H1 (cell line): ENCODE results near the gene P2RX7. TPM values are rescaled to one million over a fixed set of nuclear protein-coding genes. Genes with fewer than 3 reads are reported as not detected.
"Not testable (repeated sequence)": the region's sequence is repeated elsewhere in the genome, so short reads cannot be mapped to it uniquely, and the experiment has no call there.

Experiments used
- CTCF ChIA-PET: fragments of 300-600 bp; sonication (Branson Sonifier 250); formaldehyde crosslinking; loops from one replicate; lab custom pipeline; 2021; ENCODE audit not compliant: partially characterized antibody; lab: Charles Lee
- POLR2A ChIA-PET: fragments of 300-600 bp; sonication (Branson Sonifier 250); formaldehyde crosslinking; loops from one replicate; lab custom pipeline; 2021; ENCODE audit warnings: inconsistent platforms; ENCODE audit not compliant: partially characterized antibody; lab: Charles Lee
- DNase-seq, 2 experiments: peaks; one replicate each; pipeline versions ENCODE4 v3.0.0 to v3.0.0-alpha.2; 2010 to 2022; ENCODE audit warnings: low spot score in 2 of 2, low read depth in 1 of 2, mixed read lengths in 1 of 2
- FAIRE-seq: peaks from 2 replicates; lab custom pipeline; 2011; peaks lifted over from hg19 to GRCh38; lab: Jason Lieb, UNC
- H2AFZ ChIP-seq: 2 replicates; pipeline ENCODE4 v1.8.1; 2012; ENCODE audit warnings: low read length, inconsistent platforms
- H2AK5ac ChIP-seq: 2 replicates; pipeline ENCODE4 v1.6.1; 2013; ENCODE audit warnings: low read depth, low read length
- H2BK120ac ChIP-seq: replicated peaks from 2 replicates; pipeline ENCODE3; 2013; ENCODE audit warnings: low read depth, low read length, inconsistent platforms
- H2BK12ac ChIP-seq: 2 replicates; pipeline ENCODE4 v1.6.1; 2013; ENCODE audit warnings: low read depth, low read length
- H2BK15ac ChIP-seq: 2 replicates; pipeline ENCODE4 v1.6.1; 2013; ENCODE audit warnings: low read length
- H2BK20ac ChIP-seq: 2 replicates; pipeline ENCODE4 v1.6.1; 2013; ENCODE audit warnings: low read length
- H2BK5ac ChIP-seq: 2 replicates; pipeline ENCODE4 v1.6.1; 2013; ENCODE audit warnings: low read depth, low read length
- H3K14ac ChIP-seq: 2 replicates; pipeline ENCODE4 v1.6.1; 2013; ENCODE audit warnings: inconsistent platforms; ENCODE audit not compliant: insufficient read length
- H3K18ac ChIP-seq: 2 replicates; pipeline ENCODE4 v1.6.1; 2013; ENCODE audit warnings: low read length; ENCODE audit errors: extremely low read depth
- H3K23ac ChIP-seq: 2 replicates; pipeline ENCODE4 v1.6.1; 2013; ENCODE audit warnings: inconsistent platforms; ENCODE audit not compliant: insufficient read length
- H3K23me2 ChIP-seq: 2 replicates; pipeline ENCODE4 v1.6.1; 2013; ENCODE audit warnings: low read depth, low read length
- H3K27ac ChIP-seq: 2 replicates; pipeline ENCODE4 v1.6.1; 2011; ENCODE audit warnings: low read depth, low read length, inconsistent platforms
- H3K27me3 ChIP-seq, 4 experiments: replicated peaks in 1 of 4; 1 replicate in 1 of 4; 2 replicates in 3 of 4; pipeline versions ENCODE4 v1.6.1 to v1.8.1; 2011 to 2013; ENCODE audit warnings: low read length in 3 of 4, mild to moderate bottlenecking in 3 of 4, inconsistent platforms in 2 of 4, mixed read lengths in 2 of 4, moderate library complexity in 1 of 4; ENCODE audit not compliant: control insufficient read depth in 3 of 4, insufficient read depth in 3 of 4; ENCODE audit errors: extremely low read depth in 1 of 4
- H3K36me3 ChIP-seq, 4 experiments: 2 replicates each; pipeline versions ENCODE4 v1.6.1 to v1.8.1; 2011 to 2013; ENCODE audit warnings: mild to moderate bottlenecking in 4 of 4, low read length in 3 of 4, moderate library complexity in 2 of 4, control low read depth in 1 of 4, inconsistent platforms in 1 of 4; ENCODE audit not compliant: insufficient read depth in 4 of 4, control insufficient read depth in 2 of 4
- H3K4ac ChIP-seq: replicated peaks from 2 replicates; pipeline ENCODE3; 2013; ENCODE audit warnings: low read length, low read depth, mixed read lengths, inconsistent platforms; ENCODE audit not compliant: insufficient read length
- H3K4me1 ChIP-seq, 4 experiments: replicated peaks in 1 of 4; 1 replicate in 1 of 4; 2 replicates in 3 of 4; pipeline versions ENCODE4 v1.6.1 to v1.8.1; 2011 to 2013; ENCODE audit warnings: low read length in 3 of 4, inconsistent platforms in 2 of 4, mixed read lengths in 1 of 4; ENCODE audit not compliant: insufficient read depth in 4 of 4, control insufficient read depth in 3 of 4
- H3K4me2 ChIP-seq, 2 experiments: 2 replicates each; pipeline versions ENCODE4 v1.6.1 to v1.8.1; 2011 to 2013; ENCODE audit warnings: low read depth in 2 of 2, low read length in 2 of 2, control low read depth in 1 of 2, inconsistent platforms in 1 of 2, mild to moderate bottlenecking in 1 of 2; ENCODE audit not compliant: insufficient read depth in 1 of 2
- H3K4me3 ChIP-seq, 4 experiments: fragments of 200-600, 300-600 bp in 1 of 4; sonication (generic), shearing (Covaris generic), sonication (Bioruptor Twin) in 1 of 4; 2 replicates each; pipeline versions ENCODE4 v1.5.1 to v1.8.1; 2011 to 2016; ENCODE audit warnings: low read length in 4 of 4, low read depth in 3 of 4, control low read depth in 2 of 4, inconsistent platforms in 2 of 4, mild to moderate bottlenecking in 2 of 4, mixed read lengths in 1 of 4, moderate library complexity in 1 of 4; ENCODE audit not compliant: insufficient read depth in 2 of 4; ENCODE audit errors: extremely low read depth in 1 of 4
- H3K56ac ChIP-seq: replicated peaks from 2 replicates; pipeline ENCODE3; 2013; ENCODE audit warnings: low read depth, mild to moderate bottlenecking, mixed read lengths, low read length, inconsistent platforms; ENCODE audit not compliant: insufficient read length
- H3K79me1 ChIP-seq: 2 replicates; pipeline ENCODE4 v1.6.1; 2013; ENCODE audit warnings: low read depth, low read length, control low read depth
- H3K79me2 ChIP-seq, 2 experiments: 2 replicates each; pipeline versions ENCODE4 v1.6.1 to v1.8.1; 2012 to 2013; ENCODE audit warnings: low read length in 2 of 2, mild to moderate bottlenecking in 2 of 2, inconsistent platforms in 1 of 2; ENCODE audit not compliant: insufficient read depth in 2 of 2, control insufficient read depth in 1 of 2
- H3K9ac ChIP-seq, 4 experiments: replicated peaks in 1 of 4; 1 replicate in 1 of 4; 2 replicates in 3 of 4; pipeline versions ENCODE4 v1.6.1 to v1.8.1; 2011 to 2013; ENCODE audit warnings: low read depth in 3 of 4, low read length in 3 of 4, control low read depth in 2 of 4, mild to moderate bottlenecking in 2 of 4, moderate library complexity in 2 of 4, inconsistent platforms in 1 of 4; ENCODE audit errors: extremely low read depth in 1 of 4
- H3K9me3 ChIP-seq, 2 experiments: 2 replicates each; pipeline versions ENCODE4 v1.6.1 to v1.8.1; 2012 to 2013; ENCODE audit warnings: mild to moderate bottlenecking in 2 of 2, moderate library complexity in 2 of 2, control low read depth in 1 of 2, inconsistent platforms in 1 of 2, low read depth in 1 of 2, low read length in 1 of 2, mixed read lengths in 1 of 2; ENCODE audit not compliant: insufficient read depth in 2 of 2
- H4K20me1 ChIP-seq, 2 experiments: replicated peaks in 1 of 2; 2 replicates each; pipeline versions ENCODE3 to v1.8.1; 2011 to 2013; ENCODE audit warnings: inconsistent platforms in 2 of 2, low read length in 2 of 2, mild to moderate bottlenecking in 1 of 2; ENCODE audit not compliant: insufficient read depth in 2 of 2, control insufficient read depth in 1 of 2
- H4K5ac ChIP-seq: 2 replicates; pipeline ENCODE4 v1.6.1; 2013; ENCODE audit warnings: low read length, low read depth, mixed read lengths, inconsistent platforms; ENCODE audit not compliant: insufficient read length
- H4K8ac ChIP-seq: 2 replicates; pipeline ENCODE4 v1.8.0; 2013; ENCODE audit warnings: mild to moderate bottlenecking, moderate library complexity, low read length, inconsistent platforms; ENCODE audit not compliant: insufficient read depth; ENCODE audit errors: extremely low read depth
- H4K91ac ChIP-seq: replicated peaks from 2 replicates; pipeline ENCODE3; 2013; ENCODE audit warnings: low read length, mixed read lengths, inconsistent platforms; ENCODE audit not compliant: insufficient read length
- CBX8 ChIP-seq: fragments of 300-800, 300-1000 bp; sonication (generic); IDR thresholded peaks from 2 replicates; pipeline ENCODE4 v1.7.1; 2016; ENCODE audit warnings: low read depth, low read length, borderline replicate concordance
- MAFK ChIP-seq: IDR thresholded peaks from 2 replicates; pipeline ENCODE4 v1.6.1; 2012; ENCODE audit warnings: low read depth, mild to moderate bottlenecking, improper control_type of control experiment, low read length
- WGBS, 2 experiments: shearing (Covaris generic) in 1 of 2; methylation state at CpG; one replicate each; pipeline versions ENCODE4 v1.1.6 to v1.1.7; 2013 to 2015; ENCODE audit warnings: low lambda C conversion rate in 2 of 2, mixed read lengths in 2 of 2, inconsistent platforms in 1 of 2, low coverage in 1 of 2, missing lambda C conversion rate in 1 of 2; ENCODE audit not compliant: insufficient replicate concordance in 2 of 2, insufficient coverage in 1 of 2, insufficient read length in 1 of 2; ENCODE audit errors: extremely low coverage in 1 of 2, missing lambda C conversion rate in 1 of 2; 5-methylcytosine and 5-hydroxymethylcytosine counted together
- polyA plus RNA-seq, 7 experiments: library from polyadenylated mRNA; depleted of rRNA in 3 of 7; stranded (reverse) in 5 of 7; unstranded in 2 of 7; fragments of >200 nt in 5 of 7; fragments of 200-250 nt in 2 of 7; gene quantifications; 1 replicate in 5 of 7; 2 replicates in 1 of 7; 4 replicates in 1 of 7; pipeline versions ENCODE4 v1.2.1 to v1.2.3, GENCODE V29; 2011 to 2013; ENCODE audit warnings: missing spikeins in 2 of 7, mixed read lengths in 2 of 7
- total RNA-seq: library from RNA; stranded (reverse); fragmentation: NEBNext Ultra II Directional; extraction: Animal tissue kit (Norgen Biotek cat#: 25700); gene quantifications from 2 replicates; pipeline ENCODE4 v1.2.1, GENCODE V29; 2021

P2RX7 gene
- total and polyA plus RNA-seq, 2 of the 8 experiments (the other 6 are each of a cell fraction or from before 2014, with no cell fraction given), result 0.38 to 0.56 TPM

DNA sequence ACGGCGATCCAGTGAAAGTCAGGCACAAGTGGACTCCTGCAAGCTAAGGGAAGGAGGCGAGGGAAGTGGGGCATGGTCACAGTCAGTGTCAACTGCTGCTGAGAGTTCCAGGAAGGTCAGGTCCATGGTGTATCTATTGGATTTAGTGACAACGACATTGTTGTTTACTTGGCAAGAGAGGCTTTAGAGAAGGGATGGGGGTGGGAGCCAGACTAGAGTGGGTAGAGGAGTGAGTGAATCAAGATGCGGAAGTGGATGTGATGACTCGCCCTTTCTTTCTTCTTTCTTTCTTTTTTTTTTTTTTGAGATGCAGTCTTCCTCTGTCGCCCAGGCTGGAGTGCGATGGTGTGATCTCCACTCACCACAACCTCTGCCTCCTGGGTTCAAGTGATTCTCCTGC lies 12.5 kb downstream of the P2RX7 start:
- Histone ChIP-seq H4K91ac (no peak overlapping the region), H3K4me3 (no peak overlapping the region), H4K5ac (no peak overlapping the region), H2BK15ac (no peak overlapping the region), H4K8ac (no peak overlapping the region), H3K9me3 (no peaks in the 10 kb centered on the region), H3K23me2 (no peaks in the 10 kb centered on the region), H3K27me3 (no peaks in the 10 kb centered on the region), H3K36me3 (no peaks in the 10 kb centered on the region), H2BK120ac (no peak overlapping the region), H3K4me1 (no peaks in the 10 kb centered on the region), H2AFZ (no peak overlapping the region), H3K23ac (no peak overlapping the region), H3K18ac (no peak overlapping the region), H2BK20ac (no peak overlapping the region), H3K79me2 (no peaks in the 10 kb centered on the region), H2AK5ac (no peak overlapping the region), H3K9ac (no peak overlapping the region), H4K20me1 (no peaks in the 10 kb centered on the region), H3K56ac (no peak overlapping the region), H2BK5ac (no peak overlapping the region), H3K14ac (no peak overlapping the region), H3K79me1 (no peaks in the 10 kb centered on the region), H3K27ac (no peak overlapping the region), H2BK12ac (no peak overlapping the region), H3K4me2 (no peak overlapping the region), H3K4ac (no peak overlapping the region)
- ChIA-PET CTCF (interaction anchor here (1.0 kb wide), 1 partner anchor 79 kb away, joined by 4 read pairs; no protein-coding TSS in a partner anchor), POLR2A (no interaction called here)
- TF ChIP-seq MAFK (no peak), CBX8 (no peak)
- 88% methylated on average over 6 of the region's 8 CpGs; no CpG with 5 or more reads in 1 of the 2 experiments for WGBS, 2 experiments
- FAIRE-seq, result no peak
- DNase-seq, result no peak

DNA sequence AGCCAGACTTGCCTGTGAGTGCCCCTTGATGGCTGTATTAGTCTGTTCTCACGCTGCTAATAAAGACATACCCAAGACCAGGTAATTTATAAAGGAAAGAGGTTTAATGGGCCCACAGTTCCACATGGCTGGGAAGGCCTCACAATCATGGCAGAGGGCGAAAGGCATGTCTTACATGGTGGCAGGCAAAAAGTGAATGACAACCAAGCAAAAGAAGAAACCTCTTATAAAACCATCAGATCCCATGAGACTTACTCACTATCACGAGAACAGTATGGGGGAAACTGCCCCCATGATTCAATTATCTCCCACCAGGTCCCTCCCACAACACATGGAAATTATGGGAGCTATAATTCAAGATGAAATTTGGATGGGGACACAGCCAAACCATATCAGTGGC lies 16.6 kb downstream of the P2RX7 start:
- H3K4ac ChIP-seq, H3K23me2 ChIP-seq, H3K79me1 ChIP-seq, H4K91ac ChIP-seq, H3K4me3 ChIP-seq, H3K4me1 ChIP-seq, H3K36me3 ChIP-seq, H2BK15ac ChIP-seq, H2AFZ ChIP-seq, H3K14ac ChIP-seq, H3K56ac ChIP-seq, H4K20me1 ChIP-seq, H3K23ac ChIP-seq, DNase-seq, H3K27me3 ChIP-seq, H3K9ac ChIP-seq, H2BK20ac ChIP-seq, H2BK12ac ChIP-seq, H3K27ac ChIP-seq, H4K5ac ChIP-seq, H2BK120ac ChIP-seq, H2AK5ac ChIP-seq, FAIRE-seq, H3K4me2 ChIP-seq, H3K9me3 ChIP-seq, H2BK5ac ChIP-seq, H3K79me2 ChIP-seq, POLR2A ChIA-PET, H3K18ac ChIP-seq, H4K8ac ChIP-seq: not testable (repeated sequence)
- CTCF ChIA-PET, result interaction anchor here (1.1 kb wide), 1 partner anchor 38 kb away, joined by 3 read pairs; no protein-coding TSS in a partner anchor
- WGBS, 2 experiments, result 90% methylated on average over 3 of the region's 3 CpGs; no CpG with 5 or more reads in 1 of the 2 experiments
